BJ (cell line): ENCODE results near the gene MTA3. TPM values are rescaled to one million over a fixed set of nuclear protein-coding genes. Genes with fewer than 3 reads are reported as not detected.

Source experiments
- CTCF ChIA-PET: fragments of 350-600 bp; formaldehyde crosslinking; extraction: SDS; loops from one replicate; lab custom pipeline; 2021; ENCODE audit warnings: antibody characterized with exemption, inconsistent platforms; lab: Yijun Ruan, JAX
- POLR2A ChIA-PET: fragments of 300-600 bp; sonication (Branson Sonifier 250); formaldehyde crosslinking; extraction: SDS; loops from one replicate; lab custom pipeline; 2021; ENCODE audit warnings: antibody characterized with exemption; lab: Charles Lee
- DNase-seq: peaks from one replicate; pipeline ENCODE4 v3.0.0-alpha.2; 2011; ENCODE audit warnings: low read depth
- H3K27me3 ChIP-seq: 2 replicates; pipeline ENCODE4 v1.6.0; 2011; ENCODE audit warnings: low read length; ENCODE audit not compliant: control insufficient read depth, insufficient read depth
- H3K36me3 ChIP-seq: 2 replicates; pipeline ENCODE4 v1.5.1; 2011; ENCODE audit warnings: low read length; ENCODE audit not compliant: control insufficient read depth, insufficient read depth
- H3K4me3 ChIP-seq: 2 replicates; pipeline ENCODE4 v1.5.1; 2011; ENCODE audit warnings: low read depth, mild to moderate bottlenecking, control low read depth, low read length
- polyA plus RNA-seq: library from polyadenylated mRNA; depleted of rRNA; stranded (reverse); fragments of >200 nt; gene quantifications from 2 replicates; pipeline ENCODE4 v1.2.3, GENCODE V29; 2011
- TF ChIP-seq, protein P1 (sequence below): IDR thresholded peaks from 2 replicates; pipeline ENCODE4 v1.5.1; 2011; ENCODE audit warnings: low read depth, mild to moderate bottlenecking, control low read depth, inconsistent platforms, low read length, moderate library complexity; ENCODE audit not compliant: insufficient read depth

The MTA3 gene
- polyA plus RNA-seq, 1 experiment: 23.2 TPM

DNA sequence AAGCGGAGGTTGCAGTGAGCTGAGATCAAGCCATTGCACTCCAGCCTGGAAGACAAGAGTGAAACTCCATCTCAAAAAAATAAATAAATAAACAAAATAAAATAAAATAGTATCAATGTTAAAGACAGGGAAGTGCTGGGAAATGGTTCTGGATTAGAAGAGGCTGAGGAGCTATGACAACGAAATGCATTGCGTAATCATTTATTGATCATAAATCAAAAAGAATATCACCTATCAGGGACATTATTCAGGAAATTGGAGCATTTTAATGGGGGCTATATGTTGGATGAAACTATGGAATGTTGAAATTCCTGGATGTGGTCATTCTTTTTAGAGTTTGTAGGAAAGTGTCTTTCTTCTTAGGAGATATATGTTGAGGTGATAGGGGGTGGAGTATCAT is 30.9 kb upstream of the MTA3 start:
- Histone ChIP-seq H3K36me3 (no peaks in the 10 kb centered on the region), H3K27me3 (no peaks in the 10 kb centered on the region), H3K4me3 (no peak overlapping the region)
- DNase-seq: no peak
- ChIA-PET CTCF (interaction anchor here (0.5 kb wide), 1 partner anchor 578 kb away, joined by 3 read pairs; no protein-coding TSS in a partner anchor), POLR2A (no interaction called here)
- TF ChIP-seq, protein P1, sequence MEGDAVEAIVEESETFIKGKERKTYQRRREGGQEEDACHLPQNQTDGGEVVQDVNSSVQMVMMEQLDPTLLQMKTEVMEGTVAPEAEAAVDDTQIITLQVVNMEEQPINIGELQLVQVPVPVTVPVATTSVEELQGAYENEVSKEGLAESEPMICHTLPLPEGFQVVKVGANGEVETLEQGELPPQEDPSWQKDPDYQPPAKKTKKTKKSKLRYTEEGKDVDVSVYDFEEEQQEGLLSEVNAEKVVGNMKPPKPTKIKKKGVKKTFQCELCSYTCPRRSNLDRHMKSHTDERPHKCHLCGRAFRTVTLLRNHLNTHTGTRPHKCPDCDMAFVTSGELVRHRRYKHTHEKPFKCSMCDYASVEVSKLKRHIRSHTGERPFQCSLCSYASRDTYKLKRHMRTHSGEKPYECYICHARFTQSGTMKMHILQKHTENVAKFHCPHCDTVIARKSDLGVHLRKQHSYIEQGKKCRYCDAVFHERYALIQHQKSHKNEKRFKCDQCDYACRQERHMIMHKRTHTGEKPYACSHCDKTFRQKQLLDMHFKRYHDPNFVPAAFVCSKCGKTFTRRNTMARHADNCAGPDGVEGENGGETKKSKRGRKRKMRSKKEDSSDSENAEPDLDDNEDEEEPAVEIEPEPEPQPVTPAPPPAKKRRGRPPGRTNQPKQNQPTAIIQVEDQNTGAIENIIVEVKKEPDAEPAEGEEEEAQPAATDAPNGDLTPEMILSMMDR: no peak

DNA sequence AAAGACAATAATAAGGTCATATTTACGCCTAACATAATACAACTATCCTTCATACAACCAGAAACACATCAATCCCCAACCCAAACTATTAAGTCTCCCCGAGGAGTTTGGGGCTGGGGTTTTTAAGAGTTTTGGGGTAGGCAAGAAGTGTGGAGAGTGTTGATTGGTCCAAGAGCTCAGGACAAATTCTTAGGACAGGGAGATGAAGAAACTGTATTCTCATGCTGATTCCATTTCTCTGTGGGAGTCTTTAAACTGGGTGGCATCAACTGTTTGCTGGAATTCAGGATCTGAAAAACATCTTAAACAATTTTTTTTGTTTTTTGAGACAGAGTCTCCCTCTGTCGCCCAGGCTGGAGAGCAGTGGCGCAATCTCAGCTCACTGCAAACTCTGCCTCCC is 25.6 kb upstream of the MTA3 start:
- TF ChIP-seq, protein P1: no peak
- Histone ChIP-seq H3K4me3 (no peak overlapping the region), H3K36me3 (no peaks in the 10 kb centered on the region), H3K27me3 (no peaks in the 10 kb centered on the region)
- POLR2A ChIA-PET: no interaction called here
- no peak for DNase-seq
- CTCF ChIA-PET: no interaction called here

DNA sequence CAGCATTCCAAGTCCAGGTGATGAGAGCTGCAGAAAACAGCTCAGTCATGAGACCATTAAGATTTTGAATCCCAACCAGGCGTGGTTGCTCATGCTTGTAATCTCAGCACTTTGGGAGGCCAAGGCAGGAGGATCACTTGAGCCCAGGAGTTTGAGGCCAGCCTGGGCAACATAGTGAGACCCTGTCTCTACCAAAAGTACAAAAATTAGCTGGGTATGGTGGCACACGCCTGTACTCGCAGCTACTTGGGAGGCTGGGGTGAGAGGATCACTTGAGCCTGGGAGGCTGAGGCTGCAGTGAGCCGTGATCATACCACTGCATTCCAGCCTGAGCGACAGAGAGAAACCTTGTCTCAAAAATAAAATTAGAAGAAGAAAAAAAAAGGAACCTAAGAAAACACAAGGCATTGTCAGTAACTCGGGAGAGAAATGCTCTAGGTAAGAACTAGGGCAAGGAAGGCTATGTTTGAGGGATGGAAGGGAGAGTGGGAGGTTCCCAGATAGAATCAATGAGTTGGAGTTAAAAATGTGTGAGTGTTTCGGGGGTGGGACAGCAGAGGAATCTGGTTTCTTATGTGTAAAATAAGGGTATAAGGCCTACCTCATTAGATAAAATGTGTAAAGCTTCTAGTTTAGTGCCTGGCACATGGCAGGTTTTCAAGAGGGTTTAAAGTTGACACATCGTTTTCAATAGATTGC is 23.3 kb upstream of the MTA3 start:
- ChIA-PET CTCF (no interaction called here), POLR2A (no interaction called here)
- Histone ChIP-seq H3K27me3 (no peaks in the 10 kb centered on the region), H3K4me3 (no peak overlapping the region), H3K36me3 (no peaks in the 10 kb centered on the region)
- DNase-seq: no peak
- TF ChIP-seq, protein P1: no peak

DNA sequence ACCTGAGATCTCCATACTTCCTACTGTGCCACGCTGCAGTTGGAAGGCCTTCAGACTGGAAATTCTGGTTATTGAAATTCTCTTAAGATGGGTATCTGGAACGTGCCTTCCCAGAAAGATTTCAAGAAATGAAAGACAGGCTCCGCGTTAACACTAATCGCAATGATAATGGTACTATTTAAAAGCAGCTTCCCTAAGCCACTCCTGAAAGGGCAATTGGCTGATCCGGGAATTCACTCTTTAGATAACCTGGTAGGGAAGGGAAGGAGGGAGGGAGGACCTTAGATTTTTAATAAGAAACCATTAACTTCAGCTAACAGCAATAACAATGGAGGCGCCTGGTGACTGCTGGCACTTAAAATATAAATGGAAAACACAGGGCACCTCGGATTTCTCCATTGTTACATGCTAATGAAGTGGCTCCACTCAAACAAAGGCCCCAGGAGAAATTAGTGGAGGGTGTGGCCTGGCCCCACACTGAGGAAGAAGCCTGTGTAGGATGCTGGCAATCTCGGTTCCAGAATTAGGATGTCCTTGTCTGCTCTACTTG is 22.5 kb upstream of the MTA3 start:
- ChIA-PET POLR2A (no interaction called here), CTCF (no interaction called here)
- DNase-seq: no peak
- Histone ChIP-seq H3K27me3 (no peaks in the 10 kb centered on the region), H3K36me3 (no peaks in the 10 kb centered on the region), H3K4me3 (no peak overlapping the region)
- TF ChIP-seq, protein P1: no peak

DNA sequence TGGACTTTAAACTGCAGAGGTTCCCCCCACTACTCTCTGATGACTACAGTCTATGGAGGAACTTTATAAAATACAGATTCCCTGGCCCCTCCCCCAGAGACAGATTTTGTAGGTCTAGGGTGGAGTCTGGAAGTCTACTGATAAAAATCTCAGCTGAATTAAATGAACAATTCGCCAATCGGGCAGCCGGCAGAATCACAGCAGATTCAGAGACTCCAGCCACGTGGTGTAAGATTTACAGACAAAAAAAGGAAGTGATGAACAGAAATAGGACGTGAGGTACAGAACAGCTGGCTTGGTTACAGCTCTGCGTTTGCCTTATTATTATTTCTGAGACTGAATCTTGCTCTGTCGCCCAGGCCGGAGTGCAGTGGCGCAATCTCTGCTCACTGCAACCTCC is 21.4 kb upstream of the MTA3 start:
- CTCF ChIA-PET: interaction anchor here (1.6 kb wide), 1 partner anchor 35 kb away, joined by 4 read pairs; no protein-coding TSS in a partner anchor
- POLR2A ChIA-PET: no interaction called here
- Histone ChIP-seq H3K36me3 (no peaks in the 10 kb centered on the region), H3K4me3 (no peak overlapping the region), H3K27me3 (no peaks in the 10 kb centered on the region)
- no peak for DNase-seq
- TF ChIP-seq, protein P1: no peak
